Central memory CD4-positive, alpha-beta T cell (primary cell): ENCODE data around the gene TNNT2.

ENCODE experiments used
- DNase-seq: peaks from one replicate; pipeline ENCODE4 v3.0.0; 2022

TNNT2 gene

DNA sequence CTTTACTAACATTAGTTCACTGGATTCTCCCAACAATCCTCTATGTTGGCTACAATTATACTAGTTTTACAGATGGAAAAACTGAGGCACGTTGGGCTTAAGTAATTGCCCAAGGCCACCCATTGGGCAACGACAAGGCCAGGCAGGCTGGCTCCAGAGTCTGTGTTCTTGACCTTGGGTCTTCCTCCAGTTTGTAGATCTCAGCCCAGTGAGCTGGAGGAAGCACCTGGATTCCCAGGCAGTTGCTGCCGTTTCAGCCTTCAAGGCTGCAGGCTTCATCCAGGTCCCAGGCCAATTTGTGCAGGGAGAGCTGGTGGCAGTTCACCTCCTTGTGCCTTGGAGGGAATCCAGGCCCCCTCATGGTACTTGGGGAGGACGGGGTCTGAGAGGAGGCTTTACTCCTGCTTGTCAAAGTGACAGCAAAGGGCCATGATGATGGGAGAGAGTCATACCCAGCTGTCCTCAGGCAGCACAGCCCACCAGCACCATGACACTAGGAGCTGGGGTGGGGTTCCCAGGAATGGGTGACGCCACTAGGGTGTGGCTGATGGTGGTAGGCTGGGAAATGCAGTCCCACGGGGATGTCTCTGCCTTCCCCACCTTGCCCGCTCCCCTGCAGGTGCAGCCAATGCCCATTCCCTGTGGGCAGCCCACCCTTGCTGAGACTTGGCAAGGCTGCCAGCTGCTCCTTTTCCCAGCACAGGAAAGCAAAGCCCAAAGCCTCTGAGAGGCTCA, 67.1 kb downstream of the TNNT2 start:
- no peak for DNase-seq

DNA sequence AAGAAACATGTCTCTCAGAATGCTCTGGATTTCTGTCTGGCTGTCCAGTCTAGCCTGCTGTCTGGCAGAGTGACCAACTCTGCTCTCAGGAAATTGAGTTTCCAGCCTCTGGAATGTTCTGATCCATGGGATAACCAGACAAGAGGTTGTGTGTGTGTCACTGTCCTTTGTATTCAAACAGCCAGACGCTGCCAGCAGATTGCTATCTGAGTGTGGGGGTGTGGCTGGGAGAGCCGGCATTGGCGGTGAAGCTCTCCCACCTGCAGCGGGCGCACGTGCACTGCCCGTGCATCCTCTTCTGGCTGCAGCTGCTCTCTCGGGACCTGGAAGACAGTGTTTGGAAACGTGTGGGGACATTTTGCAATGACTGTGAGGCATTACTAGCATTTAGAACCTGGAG, 68.1 kb downstream of the TNNT2 start:
- DNase-seq: no peak
